Endodermal cell (in vitro differentiated cells): ENCODE measurements around the gene ARHGAP8. TPM values are rescaled to one million over a fixed set of nuclear protein-coding genes. Genes with fewer than 3 reads are reported as not detected.

Experiments
- DNase-seq: peaks from one replicate; pipeline ENCODE4 v3.0.0-alpha.2; 2017
- H3K27ac ChIP-seq: 2 replicates; pipeline ENCODE4 v1.5.1; 2013; ENCODE audit warnings: mild to moderate bottlenecking, low read depth, low read length, moderate library complexity
- H3K27me3 ChIP-seq: 2 replicates; pipeline ENCODE4 v1.6.1; 2013; ENCODE audit warnings: mild to moderate bottlenecking, low read length, moderate library complexity; ENCODE audit not compliant: insufficient read depth, control insufficient read depth, poor library complexity, severe bottlenecking
- H3K36me3 ChIP-seq: 2 replicates; pipeline ENCODE4 v1.7.0; 2013; ENCODE audit warnings: mild to moderate bottlenecking, low read length, moderate library complexity; ENCODE audit not compliant: control insufficient read depth, insufficient read depth
- H3K4me1 ChIP-seq: one replicate; pipeline ENCODE4 v1.7.0; 2013; ENCODE audit warnings: low read length; ENCODE audit not compliant: control insufficient read depth, insufficient read depth
- H3K4me3 ChIP-seq: 2 replicates; pipeline ENCODE4 v1.5.1; 2013; ENCODE audit warnings: mild to moderate bottlenecking, low read length, moderate library complexity
- H3K9ac ChIP-seq: 2 replicates; pipeline ENCODE4 v1.6.1; 2013; ENCODE audit warnings: mild to moderate bottlenecking, low read length, moderate library complexity; ENCODE audit not compliant: poor library complexity, severe bottlenecking; ENCODE audit errors: extremely low read depth
- H3K9me3 ChIP-seq: 2 replicates; pipeline ENCODE4 v1.6.1; 2013; ENCODE audit warnings: mild to moderate bottlenecking, low read length, moderate library complexity; ENCODE audit not compliant: control insufficient read depth
- H3K27ac Mint-ChIP-seq: 2 replicates; pipeline ENCODE4 v1.8.0; 2020; ENCODE audit warnings: mixed read lengths
- H3K27me3 Mint-ChIP-seq: 2 replicates; pipeline ENCODE4 v1.8.0; 2021; ENCODE audit warnings: mild to moderate bottlenecking, mixed read lengths; ENCODE audit not compliant: insufficient read depth
- H3K36me3 Mint-ChIP-seq: 2 replicates; pipeline ENCODE4 v1.8.0; 2020; ENCODE audit warnings: low read depth, mixed read lengths
- H3K4me1 Mint-ChIP-seq: 2 replicates; pipeline ENCODE4 v1.8.0; 2020; ENCODE audit warnings: mixed read lengths
- H3K4me3 Mint-ChIP-seq: 2 replicates; pipeline ENCODE4 v1.8.0; 2020; ENCODE audit warnings: mild to moderate bottlenecking, moderate library complexity, mixed read lengths
- H3K9me3 Mint-ChIP-seq: 2 replicates; pipeline ENCODE4 v1.8.0; 2020; ENCODE audit warnings: mild to moderate bottlenecking, mixed read lengths
- CTCF ChIP-seq: fragments of 200-600 bp; sonication (generic); conservative IDR thresholded peaks from 2 replicates; pipeline ENCODE4 v1.5.0; 2021; ENCODE audit warnings: antibody characterized with exemption, mild to moderate bottlenecking
- WGBS, 2 experiments: methylation state at CpG; one replicate each; pipeline versions ENCODE4 v1.1.5 to v1.1.7; 2013; ENCODE audit warnings: missing lambda C conversion rate in 2 of 2, mixed read lengths in 1 of 2; ENCODE audit not compliant: insufficient coverage in 1 of 2, insufficient read length in 1 of 2; 5-methylcytosine and 5-hydroxymethylcytosine counted together
- total RNA-seq, 2 donors: library from RNA; stranded (reverse); fragmentation: NEBNext Ultra II Directional in 1 of 2; extraction: Animal tissue kit (Norgen Biotek cat#: 25700) in 1 of 2; gene quantifications; 2 replicates in 1 of 2; 3 replicates in 1 of 2; pipeline ENCODE4 v1.2.1, GENCODE V29; 2021

The ARHGAP8 gene
- total RNA-seq, 2 donors from 2014 or later, result 45.2 to 51.3 TPM

GRCh38 chr22:44740307-44740706 lies 12.1 kb upstream of the ARHGAP8 start:
- Histone ChIP-seq H3K4me1 (peaks cover 5% of the 10 kb centered on the region), H3K36me3 (no peaks in the 10 kb centered on the region)

GRCh38 chr22:44741929-44742328 lies 10.4 kb upstream of the ARHGAP8 start:
- Histone ChIP-seq H3K36me3 (no peaks in the 10 kb centered on the region), H3K4me1 (peaks cover 16% of the 10 kb centered on the region), H3K27me3 (no peaks in the 10 kb centered on the region), H3K9ac (no peak overlapping the region), H3K4me3 (no peak overlapping the region), H3K27ac (no peak overlapping the region), H3K9me3 (no peaks in the 10 kb centered on the region)
- no peak for DNase-seq
- no peak for TF ChIP-seq CTCF
- H3K27ac Mint-ChIP-seq, result no peak overlapping the region
- H3K4me3 Mint-ChIP-seq, result no peak overlapping the region
- peaks cover 24% of the 10 kb centered on the region for H3K27me3 Mint-ChIP-seq
- peaks cover 22% of the 10 kb centered on the region for H3K4me1 Mint-ChIP-seq
- no peaks in the 10 kb centered on the region for H3K9me3 Mint-ChIP-seq
- H3K36me3 Mint-ChIP-seq, result no peaks in the 10 kb centered on the region
- WGBS, 2 experiments, result 89 to 96% methylated on average over 4 to 8 of the region's 9 CpGs

More at GRCh38 chr22:44740307-44740706, 12.1 kb upstream of the ARHGAP8 start:
- no peak overlapping the region for H3K27ac ChIP-seq
- no peak for TF ChIP-seq CTCF
- no peaks in the 10 kb centered on the region for H3K27me3 ChIP-seq
- no peak overlapping the region for H3K9ac ChIP-seq
- no peaks in the 10 kb centered on the region for H3K9me3 ChIP-seq
- Mint-ChIP-seq H3K27ac (no peak overlapping the region), H3K4me3 (no peak overlapping the region), H3K36me3 (no peaks in the 10 kb centered on the region), H3K9me3 (no peaks in the 10 kb centered on the region), H3K4me1 (peaks cover 11% of the 10 kb centered on the region), H3K27me3 (peaks cover 24% of the 10 kb centered on the region)
- WGBS, 2 experiments, result 85 to 93% methylated on average over 2 to 17 of the region's 17 CpGs
- DNase-seq, result no peak
- no peak overlapping the region for H3K4me3 ChIP-seq

GRCh38 chr22:44743247-44743646 lies 9.1 kb upstream of the ARHGAP8 start:
- H3K27ac ChIP-seq, result no peak overlapping the region
- Mint-ChIP-seq H3K9me3 (no peaks in the 10 kb centered on the region), H3K36me3 (no peaks in the 10 kb centered on the region), H3K4me1 (peaks cover 21% of the 10 kb centered on the region), H3K27me3 (peaks cover 24% of the 10 kb centered on the region), H3K4me3 (no peak overlapping the region), H3K27ac (no peak overlapping the region)
- no peaks in the 10 kb centered on the region for H3K9me3 ChIP-seq
- H3K9ac ChIP-seq, result no peak overlapping the region
- 96 to 98% methylated on average over 6 to 10 of the region's 11 CpGs for WGBS, 2 experiments
- no peak for DNase-seq
- no peaks in the 10 kb centered on the region for H3K27me3 ChIP-seq
- H3K36me3 ChIP-seq, result no peaks in the 10 kb centered on the region
- no peak overlapping the region for H3K4me3 ChIP-seq
- peaks cover 14% of the 10 kb centered on the region for H3K4me1 ChIP-seq
- no peak for TF ChIP-seq CTCF
